ENCODE results near the gene SPATS2L.

Gene SPATS2L

DNA sequence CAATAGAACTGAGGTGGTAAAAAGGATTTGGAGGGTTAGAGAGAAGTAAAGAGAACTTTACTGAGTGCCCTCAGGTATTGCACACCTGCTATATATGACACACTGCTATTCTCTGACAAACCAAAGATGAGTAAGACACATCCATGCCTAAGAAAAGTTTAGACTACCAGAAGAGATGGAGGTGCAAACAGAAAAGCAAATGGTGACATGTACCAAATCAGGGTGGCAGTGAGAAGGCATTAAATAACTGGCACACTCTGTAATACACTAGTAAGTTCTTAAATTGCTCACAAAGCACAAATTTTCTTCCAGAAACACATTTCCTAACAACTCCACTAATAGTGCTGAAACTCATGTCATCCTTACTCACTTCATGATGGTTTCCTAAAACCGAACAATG, 114.8 kb downstream of the SPATS2L start:
- intact Hi-C loops (cut with DNase I; ENCODE audit: low total_unique reads) = no loop called here
- no peak for DNase-seq
- no peak overlapping the region for H3K27ac ChIP-seq
- H3K4me3 ChIP-seq = no peak overlapping the region
- no peaks in the 10 kb centered on the region for H3K9me3 ChIP-seq
- TF ChIP-seq, protein P1, sequence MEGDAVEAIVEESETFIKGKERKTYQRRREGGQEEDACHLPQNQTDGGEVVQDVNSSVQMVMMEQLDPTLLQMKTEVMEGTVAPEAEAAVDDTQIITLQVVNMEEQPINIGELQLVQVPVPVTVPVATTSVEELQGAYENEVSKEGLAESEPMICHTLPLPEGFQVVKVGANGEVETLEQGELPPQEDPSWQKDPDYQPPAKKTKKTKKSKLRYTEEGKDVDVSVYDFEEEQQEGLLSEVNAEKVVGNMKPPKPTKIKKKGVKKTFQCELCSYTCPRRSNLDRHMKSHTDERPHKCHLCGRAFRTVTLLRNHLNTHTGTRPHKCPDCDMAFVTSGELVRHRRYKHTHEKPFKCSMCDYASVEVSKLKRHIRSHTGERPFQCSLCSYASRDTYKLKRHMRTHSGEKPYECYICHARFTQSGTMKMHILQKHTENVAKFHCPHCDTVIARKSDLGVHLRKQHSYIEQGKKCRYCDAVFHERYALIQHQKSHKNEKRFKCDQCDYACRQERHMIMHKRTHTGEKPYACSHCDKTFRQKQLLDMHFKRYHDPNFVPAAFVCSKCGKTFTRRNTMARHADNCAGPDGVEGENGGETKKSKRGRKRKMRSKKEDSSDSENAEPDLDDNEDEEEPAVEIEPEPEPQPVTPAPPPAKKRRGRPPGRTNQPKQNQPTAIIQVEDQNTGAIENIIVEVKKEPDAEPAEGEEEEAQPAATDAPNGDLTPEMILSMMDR (IDR thresholded peaks at IDR 0.05) = no peak
- H3K36me3 ChIP-seq = peaks cover 36 to 68% (median 52%) of the 10 kb centered on the region in 3 donors
- no peaks in the 10 kb centered on the region for H3K4me1 ChIP-seq
- H3K27me3 ChIP-seq = no peaks in the 10 kb centered on the region

DNA sequence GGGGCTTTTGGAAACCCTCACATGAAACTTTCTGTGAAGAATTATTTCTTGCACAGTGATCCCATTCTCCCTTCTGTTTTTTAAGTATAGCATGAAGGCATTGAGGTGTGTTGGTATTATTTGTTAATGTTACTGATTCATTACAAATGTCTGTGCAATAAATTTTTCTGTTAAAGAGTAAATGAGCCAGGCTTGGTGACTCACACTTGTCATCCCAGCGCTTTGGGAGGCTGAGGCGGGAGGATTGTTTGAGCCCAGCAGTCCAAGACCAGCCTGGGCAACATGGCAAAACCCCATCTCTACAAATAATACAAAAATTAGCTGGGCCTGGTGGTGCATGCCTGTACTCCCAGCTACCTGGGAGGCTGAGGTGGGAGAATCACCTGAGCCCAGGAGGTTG, 115.6 kb downstream of the SPATS2L start:
- H3K27me3 ChIP-seq = no peaks in the 10 kb centered on the region
- no peak overlapping the region for H3K27ac ChIP-seq
- TF ChIP-seq, protein P1 (IDR thresholded peaks at IDR 0.05) = no peak
- no peaks in the 10 kb centered on the region for H3K9me3 ChIP-seq
- no peak for DNase-seq
- H3K4me3 ChIP-seq = no peak overlapping the region
- H3K4me1 ChIP-seq = peaks cover 0 to 3% (median 0%) of the 10 kb centered on the region in 4 donors
- intact Hi-C loops (cut with DNase I; ENCODE audit: low total_unique reads) = no loop called here
- peaks cover 31 to 60% (median 44%) of the 10 kb centered on the region in 3 donors for H3K36me3 ChIP-seq

DNA sequence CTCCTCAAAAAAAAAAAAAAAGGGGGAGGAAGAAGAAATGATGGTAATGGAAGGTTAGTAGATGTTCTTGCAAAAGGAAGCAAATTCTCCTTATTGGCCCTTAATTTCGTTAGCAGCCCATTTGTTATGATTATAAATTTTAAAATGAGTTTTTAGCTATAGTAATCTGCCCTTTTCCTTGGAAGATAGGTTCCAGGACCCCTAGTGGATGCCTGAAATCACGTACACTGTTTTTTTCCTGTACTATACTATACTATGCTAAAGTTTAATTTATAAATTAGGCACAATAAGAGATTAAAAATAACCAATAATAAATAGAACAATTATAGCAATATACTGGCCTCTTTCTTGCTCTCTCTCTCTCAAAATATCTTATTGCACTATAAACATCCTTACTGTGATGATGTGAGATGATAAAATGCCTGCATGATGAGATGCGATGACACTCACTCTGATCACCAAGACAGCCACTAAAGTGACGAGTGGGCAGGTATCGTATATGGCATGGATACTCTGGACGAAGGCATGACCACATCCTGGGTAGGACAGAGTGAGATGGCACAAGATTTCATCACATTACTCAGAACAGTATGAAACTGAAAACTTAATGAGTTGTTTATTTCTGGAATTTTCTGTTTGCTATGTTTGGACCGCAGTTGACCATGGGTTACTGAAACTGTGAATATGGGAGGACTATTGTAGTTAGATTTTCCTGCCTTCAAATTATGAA, 116.2 kb downstream of the SPATS2L start:
- no peak overlapping the region for H3K27ac ChIP-seq
- H3K9me3 ChIP-seq = no peaks in the 10 kb centered on the region
- H3K4me1 ChIP-seq = peaks cover 0 to 3% (median 0%) of the 10 kb centered on the region in 4 donors
- no peak overlapping the region for H3K4me3 ChIP-seq
- TF ChIP-seq, protein P1 (IDR thresholded peaks at IDR 0.05) = no peak
- intact Hi-C loops (cut with DNase I; ENCODE audit: low total_unique reads) = no loop called here
- H3K36me3 ChIP-seq = peaks cover 31 to 59% (median 41%) of the 10 kb centered on the region in 3 donors
- DNase-seq = no peak
- no peaks in the 10 kb centered on the region for H3K27me3 ChIP-seq

DNA sequence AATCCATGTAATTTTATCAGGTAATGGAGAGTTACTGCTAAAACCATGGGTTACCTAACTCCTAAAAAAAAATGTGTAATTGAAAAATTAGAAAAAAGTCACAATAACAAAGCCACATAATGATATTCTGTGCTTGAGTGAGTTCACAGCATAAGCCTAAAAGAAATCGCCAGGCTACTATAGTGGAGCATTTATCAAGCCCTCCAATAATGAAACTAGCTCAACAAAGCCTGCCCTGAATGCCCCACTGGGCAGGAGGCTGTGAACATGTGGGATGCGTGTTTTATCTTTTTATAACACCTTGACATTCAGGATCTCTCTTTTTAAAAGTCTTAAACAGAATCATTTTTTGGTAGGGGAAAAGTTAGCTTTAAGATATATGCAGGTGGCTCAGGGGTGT, 117.0 kb downstream of the SPATS2L start:
- TF ChIP-seq, protein P1 (IDR thresholded peaks at IDR 0.05) = no peak
- intact Hi-C loops (cut with DNase I; ENCODE audit: low total_unique reads) = no loop called here
- no peak overlapping the region for H3K4me3 ChIP-seq
- peaks cover 0 to 3% (median 0%) of the 10 kb centered on the region in 4 donors for H3K4me1 ChIP-seq
- no peaks in the 10 kb centered on the region for H3K9me3 ChIP-seq
- no peak overlapping the region for H3K27ac ChIP-seq
- H3K36me3 ChIP-seq = peaks cover 31 to 59% (median 41%) of the 10 kb centered on the region in 3 donors
- DNase-seq = no peak
- no peaks in the 10 kb centered on the region for H3K27me3 ChIP-seq

DNA sequence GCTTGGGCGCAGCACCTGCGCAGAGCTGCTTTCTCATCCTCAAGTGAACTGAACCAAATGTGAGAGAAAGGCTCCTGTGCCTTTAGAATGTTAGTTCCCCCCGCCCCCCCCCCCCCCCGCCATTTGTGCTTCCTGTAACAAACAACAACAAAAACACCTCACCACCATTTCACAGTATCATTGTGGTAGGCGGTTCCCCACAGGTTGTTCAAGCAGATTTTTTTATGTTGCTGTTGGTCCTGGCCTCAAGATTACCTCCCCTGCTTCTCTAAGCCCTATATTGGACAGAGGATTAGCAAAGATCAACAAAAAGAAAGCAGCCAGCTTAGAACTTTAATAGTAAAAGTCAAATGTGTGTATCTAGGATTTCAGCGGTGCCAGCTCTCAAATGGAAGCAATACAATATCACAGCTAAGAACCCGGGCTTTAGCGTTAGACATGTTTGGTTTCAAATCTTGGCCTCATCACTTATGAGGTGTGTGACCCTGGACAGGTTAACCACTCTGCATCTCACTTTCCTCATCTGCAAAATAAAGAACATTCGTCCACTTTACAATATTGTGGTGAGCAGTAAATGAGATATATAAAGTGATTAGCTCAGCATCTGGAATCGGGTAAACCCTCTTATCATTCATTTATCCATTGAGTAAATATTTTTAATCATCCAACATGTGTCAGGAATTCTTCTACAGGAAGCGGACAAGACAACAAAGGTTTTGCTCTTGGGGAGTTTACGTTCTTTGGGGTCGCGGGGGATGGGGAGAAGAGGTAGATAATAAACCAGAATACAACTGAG, 118.7 kb downstream of the SPATS2L start:
- Histone ChIP-seq H3K36me3 (peaks cover 19 to 55% (median 28%) of the 10 kb centered on the region in 3 donors), H3K27me3 (no peaks in the 10 kb centered on the region), H3K4me1 (peaks cover 0 to 3% (median 0%) of the 10 kb centered on the region in 4 donors), H3K4me3 (no peak overlapping the region), H3K27ac (no peak overlapping the region), H3K9me3 (no peaks in the 10 kb centered on the region)
- TF ChIP-seq, protein P1 (IDR thresholded peaks at IDR 0.05) = no peak
- no peak for DNase-seq
- intact Hi-C loops (cut with DNase I; ENCODE audit: low total_unique reads) = no loop called here

Data from tibial artery (tissue), 4 donors.